UCSD-AML1 (cell line): ENCODE data around the gene DMD.
"Not testable (repeated sequence)": the region's sequence is repeated elsewhere in the genome, so short reads cannot be mapped to it uniquely, and the experiment has no call there.

Experiments used
- DNase-seq: peaks from one replicate; lab custom pipeline; 2025; ENCODE audit not compliant: unreplicated experiment; lab: John Stamatoyannopoulos, UW

Gene DMD

GRCh38 chrX:31464306-31464915, 1746.9 kb downstream of the DMD start:
- no peak for DNase-seq

- DNase-seq = no peak
Observed at GRCh38 chrX:31461266-31461665, 1750.1 kb downstream of the DMD start.

- DNase-seq = no peak
Observed at GRCh38 chrX:31459361-31459760, 1752.0 kb downstream of the DMD start.

GRCh38 chrX:31449965-31450364, 1761.4 kb downstream of the DMD start:
- DNase-seq = no peak

GRCh38 chrX:31449081-31449480, 1762.3 kb downstream of the DMD start:
- no peak for DNase-seq

- no peak for DNase-seq
Observed at GRCh38 chrX:31445542-31445941, 1765.8 kb downstream of the DMD start.

- DNase-seq = no peak
Observed at GRCh38 chrX:31443654-31444053, 1767.7 kb downstream of the DMD start.

GRCh38 chrX:31440546-31440945, 1770.8 kb downstream of the DMD start:
- DNase-seq = no peak

- no peak for DNase-seq
Observed at GRCh38 chrX:31436424-31436823, 1774.9 kb downstream of the DMD start.

- no peak for DNase-seq
Observed at GRCh38 chrX:31435592-31435991, 1775.8 kb downstream of the DMD start.

GRCh38 chrX:31433856-31434255, 1777.5 kb downstream of the DMD start:
- DNase-seq = no peak

GRCh38 chrX:31429915-31430314, 1781.4 kb downstream of the DMD start:
- no peak for DNase-seq

GRCh38 chrX:31423609-31424189, 1787.7 kb downstream of the DMD start:
- peak; percentile 7 for DNase-seq

- no peak for DNase-seq
Observed at GRCh38 chrX:31421441-31421840, 1789.9 kb downstream of the DMD start.

- DNase-seq = no peak
Observed at GRCh38 chrX:31420711-31421151, 1790.6 kb downstream of the DMD start.

- DNase-seq = no peak
Observed at GRCh38 chrX:31420302-31420701, 1791.0 kb downstream of the DMD start.

GRCh38 chrX:31397119-31397518, 1814.2 kb downstream of the DMD start:
- no peak for DNase-seq

GRCh38 chrX:31392513-31392912, 1818.8 kb downstream of the DMD start:
- no peak for DNase-seq

- no peak for DNase-seq
Observed at GRCh38 chrX:31388946-31389345, 1822.4 kb downstream of the DMD start.

GRCh38 chrX:31384471-31384870, 1826.9 kb downstream of the DMD start:
- no peak for DNase-seq

- no peak for DNase-seq
Observed at GRCh38 chrX:31383991-31384390, 1827.4 kb downstream of the DMD start.

- DNase-seq = not testable (repeated sequence)
Observed at GRCh38 chrX:31378973-31379372, 1832.4 kb downstream of the DMD start.

GRCh38 chrX:31377821-31378220, 1833.5 kb downstream of the DMD start:
- DNase-seq = not testable (repeated sequence)
